ENCODE data around the gene FBXO48.
A peak's percentile ranks its signal among the peaks of the same experiment; 100 is the strongest.

FBXO48 gene, protein sequence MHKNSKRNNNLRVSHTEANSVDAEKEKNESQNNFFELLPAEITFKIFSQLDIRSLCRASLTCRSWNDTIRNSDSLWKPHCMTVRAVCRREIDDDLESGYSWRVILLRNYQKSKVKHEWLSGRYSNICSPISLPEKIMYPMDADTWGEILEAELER

DNA sequence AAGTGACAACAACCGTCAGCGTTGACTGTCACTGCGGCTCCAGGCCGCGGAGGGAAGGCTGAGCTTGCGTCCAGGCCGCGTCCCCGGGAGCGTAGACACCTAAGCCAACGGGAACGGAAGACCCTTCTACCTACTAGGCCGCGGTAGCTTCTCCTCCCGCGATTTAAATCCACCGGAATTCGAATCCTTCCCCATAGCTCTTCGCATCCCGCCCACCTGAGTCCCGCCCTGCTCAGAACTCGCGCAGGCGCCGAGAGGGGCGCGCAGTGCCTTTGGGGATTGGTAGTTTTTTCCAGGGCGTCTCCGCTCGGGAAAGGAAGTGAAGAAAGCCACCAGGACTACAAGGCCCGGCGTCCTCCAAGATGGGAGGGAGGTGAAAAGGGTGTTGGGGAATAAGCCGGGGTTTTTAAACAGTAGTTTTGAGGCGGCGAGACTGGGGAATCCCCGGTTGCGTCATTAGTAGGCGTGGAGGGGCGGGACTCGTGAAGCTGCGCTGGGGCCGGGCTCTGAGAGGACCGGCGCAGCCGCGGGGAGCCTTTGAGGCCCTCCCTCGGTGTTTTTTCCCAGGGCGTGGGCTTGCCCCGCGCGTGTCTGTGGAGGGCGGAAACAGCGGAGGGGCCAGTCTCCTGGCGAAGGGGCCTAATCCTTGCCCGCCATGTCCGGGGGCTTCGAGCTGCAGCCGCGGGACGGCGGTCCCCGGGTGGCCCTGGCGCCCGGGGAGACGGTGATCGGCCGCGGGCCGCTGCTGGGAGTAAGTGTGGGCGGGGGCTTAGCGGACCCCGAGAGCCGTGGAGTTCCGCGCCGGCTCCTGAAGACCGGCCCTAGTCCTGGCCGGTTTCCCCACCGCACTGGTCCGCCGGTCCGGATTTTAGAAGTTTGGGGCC, at the start of gene FBXO48, which contains the start of gene APLF:
FBXO48 (minus strand) TSS at position 218 of the 884 bp plus-strand sequence. CDS start 2,149 bp downstream, outside the sequence.
APLF (plus strand) TSS at position 509 of the 884 bp plus-strand sequence; CDS start at position 656, 147 bp downstream.
- DNase-seq (ENCODE audit: low spot score), result peak; percentile 99

DNA sequence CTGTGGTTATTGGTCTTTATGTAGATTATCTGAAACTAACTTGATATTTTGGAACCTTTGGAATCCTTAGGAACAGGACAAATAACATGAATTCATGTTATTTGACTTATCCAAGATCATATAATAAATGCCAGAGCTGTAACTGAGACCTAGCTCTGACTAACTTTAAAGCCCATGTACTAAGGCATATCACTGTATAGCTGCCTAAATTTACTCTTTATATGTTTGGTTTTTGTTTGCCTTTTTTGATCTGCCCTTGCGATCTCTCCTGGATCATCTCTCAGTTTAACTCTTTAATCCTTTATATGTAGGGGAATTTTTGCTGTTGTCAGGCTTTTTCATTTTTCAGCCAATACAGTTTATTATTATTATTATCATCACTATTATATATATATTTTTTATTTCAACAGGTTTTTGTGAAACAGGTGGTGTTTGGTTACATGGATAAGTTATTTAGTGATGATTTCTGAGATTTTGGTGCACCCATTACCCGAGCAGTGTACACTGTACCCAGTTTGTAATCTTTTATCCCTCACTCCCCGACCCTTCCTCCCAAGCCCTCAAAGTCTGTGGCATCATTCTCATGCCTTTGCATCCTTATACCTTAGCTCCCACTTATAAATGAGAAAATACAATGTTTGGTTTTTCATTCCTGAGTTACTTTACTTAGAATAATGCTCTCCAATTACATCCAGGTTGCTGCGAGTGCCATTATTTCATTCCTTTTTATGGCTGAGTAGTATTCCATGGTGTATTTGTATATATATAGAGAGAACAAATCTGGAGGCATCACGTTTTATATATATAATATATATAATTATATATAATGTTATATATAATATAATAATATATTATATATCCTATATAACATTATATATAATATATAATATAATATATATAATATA, 49.2 kb upstream of the FBXO48 start:
- DNase-seq (ENCODE audit: low spot score), result no peak

DNA sequence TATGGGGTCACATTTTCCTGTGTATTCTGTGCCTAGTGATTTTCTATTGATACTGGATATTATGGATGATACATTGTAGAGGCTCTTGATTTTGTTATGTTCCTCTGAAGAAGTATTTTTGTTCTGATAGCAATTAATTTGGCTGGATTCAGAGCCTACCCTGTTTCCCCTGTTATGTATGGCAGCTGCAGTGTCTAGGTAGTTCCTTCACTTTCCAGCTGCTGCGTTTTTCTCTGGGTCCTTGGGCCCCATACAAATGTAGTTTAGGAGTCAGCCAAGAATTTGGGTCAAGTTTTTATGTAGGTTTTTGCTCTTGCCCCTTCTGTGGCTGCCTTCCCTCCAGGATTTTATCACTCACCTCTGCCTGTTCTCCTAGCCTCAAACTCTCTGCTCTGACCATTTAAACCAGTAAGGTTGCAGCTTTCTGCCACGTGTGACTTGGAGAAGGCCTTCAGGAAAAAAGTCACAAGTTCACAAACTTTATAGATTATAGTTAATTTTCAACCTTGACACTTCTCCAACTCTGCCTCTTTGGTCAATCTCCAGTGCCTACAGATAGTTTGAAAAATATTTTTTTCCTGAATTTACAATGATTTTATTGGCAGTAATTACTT, 47.3 kb upstream of the FBXO48 start:
- no peak for DNase-seq (ENCODE audit: low spot score)

- no peak for DNase-seq (ENCODE audit: low spot score)
Measured at GRCh38 chr2:68512966-68513365, 45.9 kb upstream of the FBXO48 start.

- no peak for DNase-seq (ENCODE audit: low spot score)
Measured at GRCh38 chr2:68512326-68512725, 45.2 kb upstream of the FBXO48 start.

DNA sequence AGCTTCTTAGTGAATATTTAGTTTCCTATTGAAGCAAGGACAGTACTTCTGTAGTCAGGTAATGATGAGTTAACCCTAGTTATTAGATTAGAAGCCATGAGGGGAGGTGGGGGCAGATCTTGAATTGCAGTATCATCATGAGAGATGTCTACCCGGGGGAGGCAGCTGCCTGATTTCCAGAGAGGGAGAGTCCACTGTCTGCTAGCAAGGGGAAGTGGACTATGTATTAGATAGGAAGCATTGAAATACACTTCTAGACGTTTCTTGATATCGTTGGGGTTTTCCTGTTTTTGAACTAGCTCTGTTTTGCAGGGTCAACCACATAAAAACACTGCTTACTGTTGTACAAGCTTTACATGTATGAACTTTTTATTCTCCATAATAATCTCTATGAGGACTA, 39.1 kb upstream of the FBXO48 start:
- DNase-seq (ENCODE audit: low spot score), result no peak

- peak; percentile 22 for DNase-seq (ENCODE audit: low spot score)
Measured at GRCh38 chr2:68505603-68506159, 38.6 kb upstream of the FBXO48 start.

DNA sequence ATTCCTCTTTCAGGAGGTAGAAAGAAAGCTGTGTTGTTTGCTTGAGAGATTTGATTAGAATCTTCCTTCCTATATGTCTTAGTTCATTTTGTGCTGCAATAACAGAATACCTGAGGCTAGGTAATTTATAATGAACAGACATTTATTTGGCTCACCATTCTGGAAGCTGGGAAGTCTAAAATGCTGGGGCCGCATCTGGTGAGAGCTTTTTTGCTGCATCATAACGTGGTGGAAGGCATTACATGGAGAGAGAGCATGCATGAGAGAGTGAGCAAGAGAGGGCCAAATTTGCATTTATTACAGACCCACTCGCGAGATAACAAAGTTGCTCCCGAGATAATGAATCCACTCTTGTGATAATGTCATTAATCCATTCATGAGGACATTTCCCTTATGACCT, 34.7 kb upstream of the FBXO48 start:
- no peak for DNase-seq (ENCODE audit: low spot score)

DNA sequence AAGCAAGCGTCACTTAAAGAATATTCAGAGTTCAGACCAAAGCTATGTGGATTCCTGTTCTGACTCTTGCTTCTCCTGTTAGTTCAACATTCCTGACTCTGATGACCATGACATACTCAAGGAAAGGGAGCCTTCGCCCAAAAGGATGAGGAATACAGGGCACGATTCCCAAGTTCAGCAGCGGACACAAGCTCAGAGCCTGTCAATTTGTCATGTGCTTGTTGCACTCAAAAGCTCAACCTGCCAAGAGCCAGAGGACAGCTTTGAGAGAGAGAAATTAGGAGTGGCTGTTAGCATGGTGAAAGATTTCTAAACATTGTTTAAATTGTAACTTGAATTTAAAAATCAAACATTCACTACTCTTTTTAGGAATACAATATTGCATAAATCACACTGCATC, 33.6 kb upstream of the FBXO48 start:
- DNase-seq (ENCODE audit: low spot score), result no peak

DNA sequence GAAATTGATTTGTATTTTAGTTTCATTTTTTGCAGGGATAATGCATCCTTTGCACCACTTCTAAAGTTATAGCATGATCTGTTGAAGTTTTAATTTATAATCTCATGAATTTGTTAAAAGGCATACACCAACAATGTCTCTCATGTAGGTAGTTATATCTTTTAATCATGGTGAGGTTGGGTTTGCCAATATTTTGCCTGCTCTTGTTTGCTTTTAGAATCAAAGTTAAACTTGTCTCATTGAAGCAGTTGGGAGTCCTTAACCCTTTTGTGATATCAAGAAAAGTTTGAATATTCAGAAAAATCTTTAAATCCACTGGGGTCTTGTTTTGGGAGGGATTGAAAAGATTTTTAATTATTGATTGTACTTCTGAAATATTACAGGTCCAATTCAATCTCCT, 32.0 kb upstream of the FBXO48 start:
- no peak for DNase-seq (ENCODE audit: low spot score)

- DNase-seq (ENCODE audit: low spot score), result no peak
Measured at GRCh38 chr2:68491582-68491981, 24.5 kb upstream of the FBXO48 start.

GRCh38 chr2:68489282-68489681, 22.2 kb upstream of the FBXO48 start:
- no peak for DNase-seq (ENCODE audit: low spot score)

- DNase-seq (ENCODE audit: low spot score), result peak; percentile 7
Measured at GRCh38 chr2:68488605-68489004, 21.5 kb upstream of the FBXO48 start.

GRCh38 chr2:68487773-68488355, 20.8 kb upstream of the FBXO48 start:
- DNase-seq (ENCODE audit: low spot score), result peak; percentile 39

DNA sequence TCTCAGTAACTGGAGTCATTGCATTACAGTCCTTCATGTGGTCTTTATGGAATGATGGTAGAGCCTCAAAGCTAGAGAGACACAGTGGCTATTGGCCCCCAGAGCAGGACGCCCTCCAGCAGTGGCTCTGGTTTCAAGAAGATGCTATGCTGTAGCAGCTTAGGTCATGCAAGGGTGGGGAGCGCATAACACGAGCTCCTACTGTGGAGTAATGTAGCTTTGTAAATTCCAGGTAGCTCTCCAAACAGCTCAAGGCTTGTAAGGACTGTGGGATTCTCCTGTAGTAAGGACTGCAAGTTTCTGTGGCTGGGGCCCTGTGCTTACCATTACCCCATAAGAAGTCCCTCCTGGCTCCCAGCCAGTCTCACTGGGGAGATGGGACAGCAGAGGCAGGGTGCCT, 15.9 kb upstream of the FBXO48 start:
- no peak for DNase-seq (ENCODE audit: low spot score)

DNA sequence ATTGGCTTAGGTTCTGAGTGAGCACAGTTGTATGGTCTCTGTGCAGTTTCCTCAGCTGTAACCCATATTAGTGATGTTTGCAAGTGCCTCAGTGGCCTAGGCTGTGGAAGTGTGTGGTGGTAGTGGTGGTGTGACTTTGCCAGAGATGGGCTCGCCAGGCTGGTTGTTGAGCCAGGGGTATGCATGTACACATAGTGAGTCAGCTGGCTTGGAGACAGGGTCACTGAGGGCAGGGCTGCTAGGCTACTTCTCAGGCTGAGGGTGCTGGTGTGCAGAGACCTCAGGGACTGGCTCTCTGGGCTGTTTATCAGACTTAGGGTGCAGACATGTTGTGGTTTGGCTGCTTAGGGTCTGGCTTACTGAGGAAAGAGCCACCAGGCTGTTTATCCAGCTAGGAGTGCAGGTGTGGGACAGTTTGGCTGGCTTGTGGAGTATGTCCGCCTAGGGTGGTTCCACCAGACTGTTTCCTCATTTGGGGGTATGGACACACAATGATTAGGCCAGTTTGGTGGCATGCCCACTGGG, 15.3 kb upstream of the FBXO48 start:
- DNase-seq (ENCODE audit: low spot score), result peak; percentile 28

- no peak for DNase-seq (ENCODE audit: low spot score)
Measured at GRCh38 chr2:68478688-68479087, 11.6 kb upstream of the FBXO48 start.

GRCh38 chr2:68476454-68476853, 9.4 kb upstream of the FBXO48 start:
- DNase-seq (ENCODE audit: low spot score), result no peak

GRCh38 chr2:68475576-68475975, 8.5 kb upstream of the FBXO48 start:
- DNase-seq (ENCODE audit: low spot score), result no peak

DNA sequence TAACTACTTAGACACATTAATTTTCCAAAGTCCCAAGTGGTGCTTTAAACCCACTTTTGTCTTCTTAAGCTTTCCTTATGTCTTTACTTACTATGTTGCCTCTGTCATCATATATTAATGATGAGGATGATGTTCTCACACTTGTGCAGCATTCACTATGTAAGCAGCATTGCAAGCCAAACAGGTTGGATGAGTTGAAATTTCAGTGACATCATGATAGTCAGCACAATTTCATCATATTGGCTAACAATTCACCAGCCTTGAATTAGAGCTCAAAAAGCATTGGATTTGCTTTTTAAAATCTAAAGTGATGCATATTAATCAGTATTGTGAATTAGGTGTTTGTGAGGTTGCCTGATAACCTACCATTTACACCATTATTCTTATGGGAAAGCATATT, 8.0 kb upstream of the FBXO48 start:
- no peak for DNase-seq (ENCODE audit: low spot score)

DNA sequence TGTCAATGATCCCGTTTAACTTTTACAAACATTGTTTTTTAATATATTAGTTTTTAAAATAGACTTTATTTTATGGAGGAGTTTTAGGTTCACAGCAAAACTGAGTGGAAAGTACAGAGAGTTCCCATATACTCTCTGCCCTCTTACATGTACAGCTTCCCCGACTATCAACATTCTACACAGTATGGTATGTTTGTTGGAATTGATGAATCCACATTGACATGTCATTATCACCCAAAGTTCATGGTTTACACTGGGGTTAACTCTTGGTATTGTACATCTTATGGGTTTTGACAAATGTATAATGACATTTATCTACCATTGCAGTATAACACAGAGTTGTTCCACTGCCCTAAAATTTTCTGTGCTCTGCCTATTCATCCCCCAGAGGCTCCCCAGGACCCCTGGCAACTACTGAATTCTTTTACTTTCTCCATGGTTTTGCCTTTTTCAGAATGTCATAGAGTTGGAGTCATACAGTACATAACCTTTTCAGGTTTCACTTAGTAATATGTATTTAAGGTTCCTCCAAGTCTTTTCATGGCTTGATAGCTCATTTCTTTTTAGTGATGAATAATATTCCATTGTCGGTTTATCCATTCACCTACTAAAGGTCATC, 5.8 kb upstream of the FBXO48 start:
- DNase-seq (ENCODE audit: low spot score), result no peak

Data from kidney tubule cell (primary cell).